Left ventricle myocardium inferior (tissue), 1 donor: ENCODE results near the gene SLC6A7. TPM values are rescaled to one million over a fixed set of nuclear protein-coding genes. Genes with fewer than 3 reads are reported as not detected.

Experiments
- DNase-seq: peaks from one replicate; pipeline ENCODE4 v3.0.0-alpha.2; 2020
- H3K27ac ChIP-seq: fragments of 200-600 bp; replicated peaks from 2 replicates; pipeline ENCODE4 v1.8.0; 2021
- H3K27me3 ChIP-seq: fragments of 200-600 bp; 2 replicates; pipeline ENCODE4 v1.8.0; 2021; ENCODE audit warnings: low read depth
- H3K36me3 ChIP-seq: fragments of 200-600 bp; 2 replicates; pipeline ENCODE4 v1.8.0; 2021
- H3K4me1 ChIP-seq: fragments of 200-600 bp; 2 replicates; pipeline ENCODE4 v1.8.0; 2021
- H3K4me3 ChIP-seq: fragments of 200-600 bp; 2 replicates; pipeline ENCODE4 v1.8.0; 2021; ENCODE audit warnings: mild to moderate bottlenecking, moderate library complexity
- H3K9me3 ChIP-seq: fragments of 200-600 bp; replicated peaks from 2 replicates; pipeline ENCODE4 v1.8.0; 2021
- CTCF ChIP-seq: fragments of 200-600 bp; IDR thresholded peaks from 2 replicates; pipeline ENCODE4 v1.8.0; 2021; ENCODE audit warnings: antibody characterized with exemption, mild to moderate bottlenecking, borderline replicate concordance
- intact Hi-C: fragments of 100-400 bp; cut with micrococcal nuclease; formaldehyde crosslinking; loops from one replicate; pipeline ENCODE4 v1.11.0; 2022
- total RNA-seq: library from RNA; stranded (reverse); fragmentation: NEBNext Ultra II Directional; extraction: Animal tissue kit (Norgen Biotek cat#: 25700); gene quantifications from one replicate; pipeline ENCODE4 v1.2.1, GENCODE V29; 2021
- donor health status: DM: no; HTN: yes; CAD: no; lungs with severe emphysema.

SLC6A7 gene
- total RNA-seq, 1 donor from 2014 or later, result not detected

- peak overlapping the region; percentile 69 for H3K4me3 ChIP-seq
- peak overlapping the region; percentile 89 for H3K27ac ChIP-seq
- no peaks in the 10 kb centered on the region for H3K27me3 ChIP-seq
- no peaks in the 10 kb centered on the region for H3K9me3 ChIP-seq
- no peak for DNase-seq
- intact Hi-C loops, result loop anchor here (10.0 kb wide), 1 partner anchor 201 kb away; the partner anchor contains the start of gene TCOF1
- peaks cover 37% of the 10 kb centered on the region for H3K4me1 ChIP-seq
- no peaks in the 10 kb centered on the region for H3K36me3 ChIP-seq
- no peak for TF ChIP-seq CTCF
These were observed 36.4 kb upstream of the SLC6A7 start for GRCh38 chr5:150153483-150153882.

- no peaks in the 10 kb centered on the region for H3K27me3 ChIP-seq
These were observed 35.8 kb upstream of the SLC6A7 start for GRCh38 chr5:150153957-150154617.

GRCh38 chr5:150154618-150155128 is 35.2 kb upstream of the SLC6A7 start:
- intact Hi-C loops, result loop anchor here (10.0 kb wide), 1 partner anchor 200 kb away; the partner anchor contains the start of gene TCOF1
- H3K4me1 ChIP-seq, result peaks cover 38% of the 10 kb centered on the region
- no peaks in the 10 kb centered on the region for H3K36me3 ChIP-seq
- no peaks in the 10 kb centered on the region for H3K9me3 ChIP-seq
- no peak for TF ChIP-seq CTCF
- H3K27me3 ChIP-seq, result no peaks in the 10 kb centered on the region
- DNase-seq, result no peak
- peak overlapping the region; percentile 69 for H3K4me3 ChIP-seq
- H3K27ac ChIP-seq, result peak overlapping the region; percentile 89

More at GRCh38 chr5:150153957-150154617, 35.8 kb upstream of the SLC6A7 start:
- intact Hi-C loops, result loop anchor here (10.0 kb wide), 1 partner anchor 201 kb away; the partner anchor contains the start of gene TCOF1
- Histone ChIP-seq H3K4me1 (peaks cover 38% of the 10 kb centered on the region), H3K9me3 (no peaks in the 10 kb centered on the region), H3K4me3 (peak overlapping the region; percentile 69), H3K27ac (peak overlapping the region; percentile 89), H3K36me3 (no peaks in the 10 kb centered on the region)
- no peak for TF ChIP-seq CTCF
- no peak for DNase-seq

- peak; percentile 91 for DNase-seq
- peaks cover 46% of the 10 kb centered on the region for H3K4me1 ChIP-seq
- H3K9me3 ChIP-seq, result no peaks in the 10 kb centered on the region
- no peak for TF ChIP-seq CTCF
- no peaks in the 10 kb centered on the region for H3K27me3 ChIP-seq
- intact Hi-C loops, result loop anchor here (10.0 kb wide), 1 partner anchor 199 kb away; the partner anchor contains the start of gene TCOF1
- peak within 1 kb of the TSS; percentile 69 for H3K4me3 ChIP-seq
- no peaks in the 10 kb centered on the region for H3K36me3 ChIP-seq
- peak within 1 kb of the TSS; percentile 89 for H3K27ac ChIP-seq
These were observed 34.4 kb upstream of the SLC6A7 start, which contains the start of gene PDGFRB for GRCh38 chr5:150155258-150156026. Gene PDGFRB (minus strand): TSS chr5:150155845. CDS start chr5:150137047, 18,798 bp downstream.

DNA sequence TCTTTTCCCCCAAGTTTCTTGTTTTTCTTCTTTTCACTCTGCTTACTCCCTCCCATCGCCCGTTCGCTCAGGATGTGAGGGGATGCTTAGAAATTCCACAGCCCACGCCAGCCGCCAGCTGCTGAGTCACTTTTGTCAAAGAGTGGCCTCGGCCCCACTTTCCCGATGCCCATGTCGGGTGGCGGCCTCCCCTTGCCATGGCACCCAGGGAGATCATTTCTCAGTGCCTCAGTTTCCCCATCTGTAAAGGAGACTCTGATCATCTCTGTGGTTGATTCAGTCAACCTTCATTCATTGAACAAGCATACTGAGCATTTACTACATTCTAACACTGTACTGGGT is 33.9 kb upstream of the SLC6A7 start:
- DNase-seq, result no peak
- Histone ChIP-seq H3K4me1 (peaks cover 46% of the 10 kb centered on the region), H3K4me3 (peak overlapping the region; percentile 69), H3K27ac (peak overlapping the region; percentile 89), H3K36me3 (no peaks in the 10 kb centered on the region), H3K27me3 (no peaks in the 10 kb centered on the region), H3K9me3 (no peaks in the 10 kb centered on the region)
- no peak for TF ChIP-seq CTCF
- intact Hi-C loops, result loop anchor here (10.0 kb wide), 1 partner anchor 199 kb away; the partner anchor contains the start of gene TCOF1
